CD14-positive monocyte (primary cell): Measurements from ENCODE around the gene GPS1. TPM values are rescaled to one million over a fixed set of nuclear protein-coding genes. Genes with fewer than 3 reads are reported as not detected.
A peak's percentile ranks its signal among the peaks of the same experiment; 100 is the strongest.

ENCODE experiments used
- DNase-seq, 3 donors: peaks; one replicate each; pipeline ENCODE4 v3.0.0-alpha.2; 2011 to 2022
- H2AFZ ChIP-seq: 2 replicates; pipeline ENCODE4 v1.6.0; 2012; ENCODE audit warnings: mild to moderate bottlenecking, low read depth, low read length, inconsistent platforms; ENCODE audit not compliant: insufficient read depth, poor library complexity, severe bottlenecking
- H3K27ac ChIP-seq, 2 donors: 1 replicate in 1 of 2; 2 replicates in 1 of 2; pipeline ENCODE4 v1.5.1; 2012 to 2013; ENCODE audit warnings: low read length in 2 of 2, control low read depth in 1 of 2, inconsistent platforms in 1 of 2, low read depth in 1 of 2, mild to moderate bottlenecking in 1 of 2
- H3K27me3 ChIP-seq, 2 donors: one replicate each; pipeline versions ENCODE4 v1.6.0 to v1.6.1; 2011 to 2013; ENCODE audit warnings: low read length in 2 of 2; ENCODE audit not compliant: control insufficient read depth in 2 of 2, insufficient read depth in 2 of 2
- H3K36me3 ChIP-seq, 2 donors: replicated peaks in 1 of 2; 1 replicate in 1 of 2; 2 replicates in 1 of 2; pipeline versions ENCODE4 v1.5.1 to v1.6.1; 2012 to 2013; ENCODE audit warnings: low read length in 2 of 2, control low read depth in 1 of 2, inconsistent platforms in 1 of 2, mild to moderate bottlenecking in 1 of 2; ENCODE audit not compliant: insufficient read depth in 2 of 2, control insufficient read depth in 1 of 2
- H3K4me1 ChIP-seq, 2 donors: 1 replicate in 1 of 2; 2 replicates in 1 of 2; pipeline versions ENCODE4 v1.5.1 to v1.6.1; 2012 to 2013; ENCODE audit warnings: low read length in 2 of 2, control low read depth in 1 of 2, inconsistent platforms in 1 of 2, mild to moderate bottlenecking in 1 of 2, moderate library complexity in 1 of 2; ENCODE audit not compliant: insufficient read depth in 2 of 2, control insufficient read depth in 1 of 2
- H3K4me2 ChIP-seq: replicated peaks from 2 replicates; pipeline ENCODE3; 2012; ENCODE audit warnings: low read length, moderate library complexity, mild to moderate bottlenecking; ENCODE audit not compliant: poor library complexity, severe bottlenecking; ENCODE audit errors: extremely low read depth
- H3K4me3 ChIP-seq, 3 experiments: fragments of 200-600 bp in 1 of 3; sonication (generic) in 1 of 3; replicated peaks in 1 of 3; 1 replicate in 2 of 3; 2 replicates in 1 of 3; pipeline ENCODE4 v1.5.1; 2011 to 2013; ENCODE audit warnings: low read length in 3 of 3, mild to moderate bottlenecking in 3 of 3, control low read depth in 2 of 3, low read depth in 2 of 3, inconsistent platforms in 1 of 3, moderate library complexity in 1 of 3
- H3K79me2 ChIP-seq: 2 replicates; pipeline ENCODE4 v1.6.0; 2012; ENCODE audit warnings: mild to moderate bottlenecking, control low read depth, inconsistent platforms, low read length, moderate library complexity; ENCODE audit not compliant: insufficient read depth
- H3K9ac ChIP-seq: 2 replicates; pipeline ENCODE4 v1.6.0; 2017; ENCODE audit warnings: low read length, mild to moderate bottlenecking; ENCODE audit not compliant: insufficient read depth, poor library complexity, severe bottlenecking
- H3K9me3 ChIP-seq, 2 donors: replicated peaks in 1 of 2; 1 replicate in 1 of 2; 2 replicates in 1 of 2; pipeline versions ENCODE4 v1.5.1 to v1.6.1; 2012 to 2013; ENCODE audit warnings: low read length in 2 of 2, control low read depth in 1 of 2; ENCODE audit not compliant: control insufficient read depth in 1 of 2, insufficient read depth in 1 of 2
- H4K20me1 ChIP-seq: 2 replicates; pipeline ENCODE4 v1.6.0; 2012; ENCODE audit warnings: mild to moderate bottlenecking, low read length, control low read depth, moderate library complexity; ENCODE audit not compliant: insufficient read depth
- H3K27ac Mint-ChIP-seq, 7 donors: one replicate each; pipeline ENCODE4 v1.8.0; 2020; ENCODE audit warnings: mild to moderate bottlenecking in 7 of 7, mixed read lengths in 7 of 7, moderate library complexity in 6 of 7, inconsistent platforms in 2 of 7
- H3K27me3 Mint-ChIP-seq, 3 donors: one replicate each; pipeline ENCODE4 v1.8.0; 2021 to 2022; ENCODE audit warnings: low read depth in 3 of 3, mild to moderate bottlenecking in 3 of 3, mixed read lengths in 3 of 3, moderate library complexity in 3 of 3, inconsistent platforms in 1 of 3
- H3K36me3 Mint-ChIP-seq, 2 donors: one replicate each; pipeline ENCODE4 v1.8.0; 2020; ENCODE audit warnings: mixed read lengths in 2 of 2, inconsistent platforms in 1 of 2, mild to moderate bottlenecking in 1 of 2
- H3K4me1 Mint-ChIP-seq: one replicate; pipeline ENCODE4 v1.8.0; 2020; ENCODE audit warnings: mild to moderate bottlenecking, mixed read lengths
- H3K4me3 Mint-ChIP-seq, 2 donors: one replicate each; pipeline ENCODE4 v1.8.0; 2020; ENCODE audit warnings: mild to moderate bottlenecking in 2 of 2, mixed read lengths in 2 of 2, moderate library complexity in 1 of 2
- H3K9me3 Mint-ChIP-seq, 7 donors: one replicate each; pipeline ENCODE4 v1.8.0; 2020 to 2022; ENCODE audit warnings: mixed read lengths in 7 of 7, mild to moderate bottlenecking in 6 of 7, moderate library complexity in 6 of 7, inconsistent platforms in 2 of 7
- WGBS: methylation state at CpG from one replicate; pipeline ENCODE4 v1.1.5; 2013; ENCODE audit warnings: missing lambda C conversion rate; ENCODE audit not compliant: insufficient coverage; 5-methylcytosine and 5-hydroxymethylcytosine counted together
- intact Hi-C, 2 donors: fragments of 100-400 bp; cut with micrococcal nuclease; formaldehyde crosslinking; loops; one replicate each; pipeline versions ENCODE4 v1.15.0 to v1.15.1; 2023
- polyA plus RNA-seq, 3 donors: library from polyadenylated mRNA; depleted of rRNA in 1 of 3; unstranded in 2 of 3; stranded (reverse) in 1 of 3; fragments of 300-500 nt in 2 of 3; fragments of >200 nt in 1 of 3; fragmentation: Illumina TruSeq in 2 of 3; gene quantifications; 1 replicate in 2 of 3; 2 replicates in 1 of 3; pipeline ENCODE4 v1.2.3, GENCODE V29; 2012 to 2021
- TF ChIP-seq, protein P1 (sequence below): fragments of 200-600 bp; IDR thresholded peaks from one replicate; pipeline ENCODE4 v1.8.0; 2022; ENCODE audit warnings: antibody characterized with exemption, mild to moderate bottlenecking

The GPS1 gene
- polyA plus RNA-seq, 3 donors: 101 to 130 (median 110) TPM

DNA sequence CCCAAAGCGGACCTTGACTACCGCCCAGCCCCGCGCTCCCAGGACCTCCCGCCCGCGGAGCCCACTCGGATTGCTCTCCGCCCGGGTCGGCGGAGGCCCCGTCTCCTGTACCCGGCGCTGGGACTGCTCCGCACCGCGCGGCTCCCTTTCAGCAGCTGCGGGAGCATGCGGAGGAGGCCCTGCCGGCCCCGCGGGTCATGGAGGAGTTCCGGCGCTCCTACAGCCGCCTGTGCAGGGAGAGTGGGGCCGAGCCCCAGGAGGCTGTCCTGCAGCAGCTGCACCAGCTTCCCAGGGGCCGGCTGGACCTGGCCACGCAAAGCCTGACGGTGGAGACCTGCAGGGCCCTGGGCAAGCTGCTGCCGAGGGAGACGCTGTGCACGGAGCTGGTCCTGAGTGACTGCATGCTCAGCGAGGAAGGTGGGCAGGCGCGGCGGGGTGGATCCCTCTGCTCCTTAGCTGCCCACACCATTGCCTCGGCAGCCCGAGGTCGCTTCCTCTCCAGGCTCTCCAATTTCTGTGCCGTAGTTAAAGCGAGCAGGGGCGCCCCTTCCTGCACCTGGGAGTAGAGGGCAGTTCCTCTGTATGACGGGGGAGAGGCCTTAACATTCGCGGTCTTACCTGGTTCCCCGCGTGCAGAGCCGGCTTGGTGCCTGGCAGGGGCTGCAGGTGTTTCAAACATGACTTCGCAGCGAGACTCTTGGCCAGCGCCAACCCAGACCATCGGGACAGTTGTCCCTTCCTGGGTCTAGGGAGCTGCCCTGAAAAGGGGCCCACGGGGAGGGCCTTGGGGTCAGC lies 28.1 kb upstream of the GPS1 start:
- H3K27me3 ChIP-seq: no peaks in the 10 kb centered on the region
- peak overlapping the region; percentile 99 for H3K4me2 ChIP-seq
- H3K4me1 Mint-ChIP-seq: peaks cover 31% of the 10 kb centered on the region
- DNase-seq: no peak
- peaks cover 0 to 10% of the 10 kb centered on the region in 2 donors for H3K36me3 ChIP-seq
- no peak overlapping the region for H3K27ac Mint-ChIP-seq
- H3K9ac ChIP-seq: peak overlapping the region; percentile 65
- TF ChIP-seq, protein P1, sequence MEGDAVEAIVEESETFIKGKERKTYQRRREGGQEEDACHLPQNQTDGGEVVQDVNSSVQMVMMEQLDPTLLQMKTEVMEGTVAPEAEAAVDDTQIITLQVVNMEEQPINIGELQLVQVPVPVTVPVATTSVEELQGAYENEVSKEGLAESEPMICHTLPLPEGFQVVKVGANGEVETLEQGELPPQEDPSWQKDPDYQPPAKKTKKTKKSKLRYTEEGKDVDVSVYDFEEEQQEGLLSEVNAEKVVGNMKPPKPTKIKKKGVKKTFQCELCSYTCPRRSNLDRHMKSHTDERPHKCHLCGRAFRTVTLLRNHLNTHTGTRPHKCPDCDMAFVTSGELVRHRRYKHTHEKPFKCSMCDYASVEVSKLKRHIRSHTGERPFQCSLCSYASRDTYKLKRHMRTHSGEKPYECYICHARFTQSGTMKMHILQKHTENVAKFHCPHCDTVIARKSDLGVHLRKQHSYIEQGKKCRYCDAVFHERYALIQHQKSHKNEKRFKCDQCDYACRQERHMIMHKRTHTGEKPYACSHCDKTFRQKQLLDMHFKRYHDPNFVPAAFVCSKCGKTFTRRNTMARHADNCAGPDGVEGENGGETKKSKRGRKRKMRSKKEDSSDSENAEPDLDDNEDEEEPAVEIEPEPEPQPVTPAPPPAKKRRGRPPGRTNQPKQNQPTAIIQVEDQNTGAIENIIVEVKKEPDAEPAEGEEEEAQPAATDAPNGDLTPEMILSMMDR: no peak
- H3K27me3 Mint-ChIP-seq: peaks cover 0 to 1% (median 1%) of the 10 kb centered on the region in 3 donors
- H3K36me3 Mint-ChIP-seq: peaks cover 13 to 31% of the 10 kb centered on the region in 2 donors
- peaks cover 32% of the 10 kb centered on the region for H4K20me1 ChIP-seq
- peak overlapping the region; percentile 96 for H2AFZ ChIP-seq
- intact Hi-C loops: loop anchor here (1.0 to 10.0 kb wide), 4 partner anchors 46 to 301 kb away; partner anchors contain the start of gene ASPSCR1 (in 2 of the 2)
- peak overlapping the region; percentile 62 to 96 (median 76) for H3K4me3 ChIP-seq
- no peaks in the 10 kb centered on the region for H3K9me3 Mint-ChIP-seq
- no peak overlapping the region for H3K27ac ChIP-seq
- 4% methylated on average over 55 of the region's 55 CpGs for WGBS
- H3K9me3 ChIP-seq: no peaks in the 10 kb centered on the region
- H3K4me1 ChIP-seq: peaks cover 26 to 37% of the 10 kb centered on the region in 2 donors
- peak overlapping the region; percentile 80 to 88 for H3K4me3 Mint-ChIP-seq
- peaks cover 34% of the 10 kb centered on the region for H3K79me2 ChIP-seq

DNA sequence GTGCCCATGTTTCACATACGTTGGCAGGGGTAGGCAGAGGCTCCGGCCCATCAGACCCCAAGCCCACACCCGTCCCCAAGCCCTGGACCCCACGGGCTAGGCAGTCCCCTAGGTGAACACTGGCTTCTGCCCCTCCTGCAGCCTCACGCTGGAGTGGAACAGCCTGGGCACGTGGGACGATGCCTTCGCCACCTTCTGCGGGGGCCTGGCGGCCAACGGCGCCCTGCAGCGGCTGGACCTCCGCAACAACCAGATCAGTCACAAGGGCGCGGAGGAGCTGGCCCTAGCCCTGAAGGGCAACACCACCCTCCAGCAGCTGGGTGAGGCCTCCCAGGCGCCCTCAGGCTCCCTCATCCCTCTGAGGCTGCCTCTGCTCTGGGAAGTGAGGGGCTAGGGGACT lies 26.8 kb upstream of the GPS1 start:
- peaks cover 27% of the 10 kb centered on the region for H4K20me1 ChIP-seq
- Mint-ChIP-seq H3K9me3 (no peaks in the 10 kb centered on the region), H3K27ac (no peak overlapping the region), H3K4me1 (peaks cover 36% of the 10 kb centered on the region), H3K4me3 (no peak overlapping the region), H3K27me3 (peaks cover 3 to 4% (median 3%) of the 10 kb centered on the region in 3 donors), H3K36me3 (peaks cover 12 to 34% of the 10 kb centered on the region in 2 donors)
- TF ChIP-seq, protein P1: no peak
- no peak overlapping the region for H3K9ac ChIP-seq
- no peak overlapping the region for H2AFZ ChIP-seq
- intact Hi-C loops: loop anchor here in 1 of 2 donors (5.0 to 10.0 kb wide), 2 partner anchors 48 to 300 kb away; partner anchors contain the start of gene ASPSCR1
- H3K4me1 ChIP-seq: peaks cover 28 to 42% of the 10 kb centered on the region in 2 donors
- H3K79me2 ChIP-seq: peaks cover 33% of the 10 kb centered on the region
- H3K27ac ChIP-seq: no peak overlapping the region
- H3K4me3 ChIP-seq: no peak overlapping the region
- DNase-seq: no peak
- H3K9me3 ChIP-seq: no peaks in the 10 kb centered on the region
- no peak overlapping the region for H3K4me2 ChIP-seq
- 95% methylated on average over 12 of the region's 17 CpGs for WGBS
- H3K27me3 ChIP-seq: no peaks in the 10 kb centered on the region
- peaks cover 0 to 4% of the 10 kb centered on the region in 2 donors for H3K36me3 ChIP-seq
